Neuron (in vitro differentiated cells): ENCODE data around the gene CYB5B.
"Not testable (repeated sequence)": the region's sequence is repeated elsewhere in the genome, so short reads cannot be mapped to it uniquely, and the experiment has no call there.

Source experiments
- H2AFZ ChIP-seq: one replicate; pipeline ENCODE4 v1.6.1; 2013; ENCODE audit warnings: low read depth, mild to moderate bottlenecking, inconsistent platforms, low read length, moderate library complexity
- H3K27me3 ChIP-seq: one replicate; pipeline ENCODE4 v1.6.1; 2013; ENCODE audit warnings: low read length; ENCODE audit not compliant: insufficient read depth
- H3K36me3 ChIP-seq: one replicate; pipeline ENCODE4 v1.6.1; 2013; ENCODE audit warnings: low read length; ENCODE audit not compliant: insufficient read depth
- H3K4me1 ChIP-seq: one replicate; pipeline ENCODE4 v1.6.1; 2013; ENCODE audit warnings: low read length; ENCODE audit not compliant: insufficient read depth
- H3K4me3 ChIP-seq: 2 replicates; pipeline ENCODE4 v1.5.1; 2013; ENCODE audit warnings: mild to moderate bottlenecking, low read length, moderate library complexity
- H3K9me3 ChIP-seq: one replicate; pipeline ENCODE4 v1.6.1; 2013; ENCODE audit warnings: low read length

The CYB5B gene

GRCh38 chr16:69440250-69440649 lies 15.8 kb downstream of the CYB5B start:
- H3K9me3 ChIP-seq, result peaks cover 5% of the 10 kb centered on the region
- peaks cover 21% of the 10 kb centered on the region for H3K36me3 ChIP-seq
- no peak overlapping the region for H2AFZ ChIP-seq

GRCh38 chr16:69441030-69441429 lies 16.6 kb downstream of the CYB5B start:
- peaks cover 16% of the 10 kb centered on the region for H3K36me3 ChIP-seq
- not testable (repeated sequence) for H3K4me1 ChIP-seq, H3K9me3 ChIP-seq, H3K27me3 ChIP-seq, H2AFZ ChIP-seq, H3K4me3 ChIP-seq

More at GRCh38 chr16:69440250-69440649, 15.8 kb downstream of the CYB5B start:
- Histone ChIP-seq H3K4me3 (no peak overlapping the region), H3K4me1 (no peaks in the 10 kb centered on the region), H3K27me3 (no peaks in the 10 kb centered on the region)

GRCh38 chr16:69443927-69444631 lies 19.7 kb downstream of the CYB5B start:
- Histone ChIP-seq H3K36me3 (peaks cover 30% of the 10 kb centered on the region), H3K4me3 (no peak overlapping the region), H3K4me1 (no peaks in the 10 kb centered on the region), H3K27me3 (no peaks in the 10 kb centered on the region), H3K9me3 (peaks cover 3% of the 10 kb centered on the region), H2AFZ (no peak overlapping the region)

DNA sequence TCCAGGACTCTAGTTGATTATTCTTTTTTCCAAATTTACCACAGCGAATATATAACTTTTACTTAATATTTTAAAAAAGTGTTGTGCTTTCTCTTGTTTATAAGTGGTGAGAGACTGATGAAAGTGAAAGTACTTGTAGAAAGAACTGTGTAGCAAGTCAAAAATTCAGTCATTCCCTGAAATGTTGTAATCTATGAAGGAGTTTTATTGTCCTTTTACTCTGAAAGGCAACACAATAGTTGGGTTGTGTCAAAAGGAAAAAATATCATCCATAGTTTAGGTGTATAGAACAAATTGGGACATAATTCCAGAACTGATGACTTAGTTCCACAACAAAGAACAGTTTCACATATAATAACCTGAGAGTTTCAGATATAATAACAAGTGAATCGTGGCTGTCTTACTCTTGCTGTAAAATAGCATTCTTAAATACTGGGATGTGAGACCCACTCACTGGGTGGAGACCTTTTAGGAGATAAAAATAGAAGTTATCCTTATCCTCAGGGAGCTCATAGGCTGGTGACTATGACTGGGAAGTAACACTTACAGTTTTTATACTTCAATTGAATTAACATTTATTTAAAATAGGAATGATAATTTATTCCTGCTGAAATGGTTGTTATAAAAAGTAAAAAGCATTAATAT lies 20.6 kb downstream of the CYB5B start:
- H3K36me3 ChIP-seq, result peaks cover 34% of the 10 kb centered on the region
- H3K4me3 ChIP-seq, result no peak overlapping the region

DNA sequence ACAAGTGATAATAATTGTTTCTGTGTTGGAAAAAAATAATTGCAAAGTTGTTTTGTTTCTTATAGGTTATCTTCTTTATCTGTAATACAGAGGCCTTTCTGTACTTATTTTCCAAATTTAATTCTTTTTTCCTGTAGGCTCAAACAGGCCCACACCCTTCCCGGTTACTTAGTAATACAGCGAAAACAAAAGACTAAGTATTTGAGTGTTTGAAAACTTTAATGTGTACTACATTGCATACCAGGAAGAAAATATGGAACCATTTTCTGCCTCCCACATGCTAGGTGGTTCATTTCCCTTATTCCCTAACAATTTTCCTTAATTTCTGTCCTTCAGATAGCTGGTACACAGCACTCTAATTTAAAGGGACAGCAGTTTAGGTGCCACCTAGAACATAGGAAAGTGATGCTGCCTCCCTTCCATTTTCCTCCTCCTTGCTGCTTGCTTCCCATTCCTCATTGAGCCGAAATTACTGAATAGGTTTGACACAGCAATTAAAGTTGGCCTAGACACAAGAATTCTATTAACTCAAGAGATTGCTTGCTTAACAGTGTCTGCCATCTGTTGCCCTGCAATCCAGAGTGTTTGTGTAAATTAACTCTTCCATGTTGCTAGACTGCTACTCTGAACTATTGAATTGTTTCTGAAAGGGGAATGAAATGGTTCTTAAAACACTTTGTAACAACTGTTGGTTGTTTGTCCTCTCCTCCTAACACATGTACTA lies 24.2 kb downstream of the CYB5B start:
- Histone ChIP-seq H3K4me1 (no peaks in the 10 kb centered on the region), H3K27me3 (no peaks in the 10 kb centered on the region), H3K4me3 (no peak overlapping the region), H3K9me3 (no peaks in the 10 kb centered on the region), H3K36me3 (peaks cover 51% of the 10 kb centered on the region), H2AFZ (no peak overlapping the region)

More for the DNA sequence above, 20.6 kb downstream of the CYB5B start:
- H3K9me3 ChIP-seq, result no peaks in the 10 kb centered on the region
- H3K4me1 ChIP-seq, result no peaks in the 10 kb centered on the region
- no peaks in the 10 kb centered on the region for H3K27me3 ChIP-seq
- no peak overlapping the region for H2AFZ ChIP-seq

GRCh38 chr16:69451166-69451565 lies 26.7 kb downstream of the CYB5B start:
- no peaks in the 10 kb centered on the region for H3K9me3 ChIP-seq
- H3K36me3 ChIP-seq, result peaks cover 60% of the 10 kb centered on the region
- no peak overlapping the region for H2AFZ ChIP-seq
- no peak overlapping the region for H3K4me3 ChIP-seq
- H3K4me1 ChIP-seq, result no peaks in the 10 kb centered on the region
- no peaks in the 10 kb centered on the region for H3K27me3 ChIP-seq

DNA sequence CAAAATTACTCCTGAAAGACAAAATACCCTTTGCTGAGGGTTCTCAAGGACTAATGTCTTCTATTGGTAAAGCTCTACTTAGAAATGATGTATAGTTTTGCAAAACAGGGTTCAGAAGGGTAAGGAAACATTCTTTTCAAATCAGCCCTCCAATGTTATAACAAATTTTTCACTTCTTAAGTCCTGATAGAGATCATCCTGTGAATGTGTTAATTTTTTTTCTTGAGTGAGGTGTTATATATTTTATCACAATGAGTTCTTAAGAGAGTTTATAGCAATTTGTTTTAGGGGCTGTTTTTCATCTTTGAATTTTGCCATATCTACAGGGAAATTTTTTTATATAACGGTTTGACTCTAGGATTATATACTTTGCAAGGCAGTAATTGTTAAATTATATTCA lies 29.5 kb downstream of the CYB5B start:
- Histone ChIP-seq H2AFZ (no peak overlapping the region), H3K36me3 (peaks cover 50% of the 10 kb centered on the region), H3K4me3 (no peak overlapping the region), H3K4me1 (no peaks in the 10 kb centered on the region), H3K9me3 (no peaks in the 10 kb centered on the region), H3K27me3 (no peaks in the 10 kb centered on the region)

DNA sequence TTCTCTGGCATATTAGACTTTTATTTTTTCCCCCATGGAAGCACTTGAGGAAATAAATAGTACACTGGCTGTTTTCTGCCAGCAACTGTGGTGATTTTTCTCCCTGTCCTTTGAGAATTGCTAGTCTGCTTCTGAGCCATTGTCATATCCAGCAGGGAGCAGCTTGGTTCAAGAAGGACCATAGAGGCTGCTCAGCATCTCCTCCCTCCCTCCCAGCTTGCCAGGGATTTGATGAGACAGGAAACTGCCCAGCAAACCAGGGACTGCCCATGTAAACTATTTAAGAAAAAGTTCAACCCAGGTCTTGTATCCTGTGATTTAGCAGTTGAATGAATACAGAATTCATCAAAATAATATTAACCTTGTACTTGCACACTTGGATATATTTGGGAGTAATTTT lies 39.5 kb downstream of the CYB5B start:
- no peaks in the 10 kb centered on the region for H3K9me3 ChIP-seq
- H2AFZ ChIP-seq, result no peak overlapping the region
- no peaks in the 10 kb centered on the region for H3K4me1 ChIP-seq
- H3K27me3 ChIP-seq, result no peaks in the 10 kb centered on the region
- H3K4me3 ChIP-seq, result no peak overlapping the region
- peaks cover 49% of the 10 kb centered on the region for H3K36me3 ChIP-seq

DNA sequence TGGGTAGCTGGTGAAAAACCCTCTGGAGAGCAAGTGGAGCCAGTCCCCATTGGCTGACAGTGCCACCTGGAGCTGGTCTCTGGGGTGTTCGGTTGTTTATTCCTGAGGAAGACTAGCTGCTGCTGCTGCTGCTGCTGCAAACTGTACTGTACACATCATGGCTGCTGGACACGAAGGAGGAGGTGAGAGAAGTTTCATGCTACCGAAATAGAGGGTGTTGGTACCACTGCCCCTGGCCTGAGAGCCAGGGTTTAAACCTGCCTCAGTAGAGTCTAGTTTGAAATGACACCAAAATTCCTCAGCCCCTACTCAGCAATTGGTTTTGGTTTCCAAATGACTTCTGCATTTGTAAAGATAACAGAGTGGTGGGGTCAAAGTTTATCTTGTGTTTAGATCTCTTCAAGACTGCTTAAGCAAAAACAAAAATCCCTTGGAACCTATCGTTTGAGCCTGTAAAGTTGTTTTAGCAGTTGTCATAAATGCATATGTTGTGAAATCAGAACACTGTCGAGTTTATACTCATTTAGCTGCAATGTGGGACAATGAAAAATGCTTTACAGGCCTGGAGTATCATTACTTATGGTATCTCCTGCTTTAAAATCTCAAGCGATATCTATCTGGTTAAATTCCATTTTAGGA lies 40.8 kb downstream of the CYB5B start:
- H3K4me1 ChIP-seq, result no peaks in the 10 kb centered on the region
- no peak overlapping the region for H3K4me3 ChIP-seq
- H2AFZ ChIP-seq, result no peak overlapping the region
- no peaks in the 10 kb centered on the region for H3K9me3 ChIP-seq
- peaks cover 40% of the 10 kb centered on the region for H3K36me3 ChIP-seq
- H3K27me3 ChIP-seq, result no peaks in the 10 kb centered on the region

GRCh38 chr16:69465881-69466280 lies 41.5 kb downstream of the CYB5B start:
- Histone ChIP-seq H3K4me1 (no peaks in the 10 kb centered on the region), H3K9me3 (no peaks in the 10 kb centered on the region), H3K4me3 (no peak overlapping the region), H3K36me3 (peaks cover 33% of the 10 kb centered on the region), H3K27me3 (no peaks in the 10 kb centered on the region), H2AFZ (no peak overlapping the region)

- no peak overlapping the region for H3K4me3 ChIP-seq
- H3K9me3 ChIP-seq, result no peaks in the 10 kb centered on the region
- no peaks in the 10 kb centered on the region for H3K4me1 ChIP-seq
- H3K36me3 ChIP-seq, result peaks cover 29% of the 10 kb centered on the region
- no peak overlapping the region for H2AFZ ChIP-seq
- H3K27me3 ChIP-seq, result no peaks in the 10 kb centered on the region
These were observed 42.1 kb downstream of the CYB5B start for GRCh38 chr16:69466547-69466946.

DNA sequence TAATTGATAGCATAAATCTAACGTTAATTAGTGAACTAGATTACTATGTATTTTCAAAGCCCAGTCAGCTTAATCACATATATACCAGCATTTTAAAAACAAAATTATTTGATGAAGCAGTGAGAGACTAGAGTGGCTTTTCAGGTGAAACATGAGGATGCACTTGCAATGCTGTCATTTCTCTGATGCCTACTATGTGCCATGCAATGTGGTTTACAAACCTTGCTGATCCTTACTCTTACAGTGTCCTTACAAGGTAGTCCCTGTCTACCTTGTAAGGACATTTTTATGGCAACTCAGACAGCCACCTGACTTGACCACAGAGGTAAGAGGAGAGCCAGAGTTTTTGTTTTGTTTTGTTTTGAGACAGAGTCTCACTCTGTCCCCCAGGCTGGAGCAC lies 42.7 kb downstream of the CYB5B start:
- Histone ChIP-seq H3K27me3 (no peaks in the 10 kb centered on the region), H2AFZ (no peak overlapping the region), H3K4me1 (no peaks in the 10 kb centered on the region), H3K36me3 (peaks cover 26% of the 10 kb centered on the region), H3K4me3 (no peak overlapping the region), H3K9me3 (no peaks in the 10 kb centered on the region)
